Stimulated activated naive CD8-positive, alpha-beta T cell treated with anti-CD3 and anti-CD28 coated beads, Interleukin-15, Interleukin-2, amounts not matched to agents 100 ng/mL and 50 ng/mL, for 24 hours (primary cell): ENCODE results near the gene MOV10.
A peak's percentile ranks its signal among the peaks of the same experiment; 100 is the strongest.

ENCODE experiments used
- H3K27ac Mint-ChIP-seq: one replicate; pipeline ENCODE4 v1.8.0; 2021; ENCODE audit warnings: mild to moderate bottlenecking, mixed read lengths
- H3K27me3 Mint-ChIP-seq: one replicate; pipeline ENCODE4 v1.8.0; 2021; ENCODE audit warnings: mixed read lengths
- H3K36me3 Mint-ChIP-seq: one replicate; pipeline ENCODE4 v1.8.0; 2021; ENCODE audit warnings: low read depth, mixed read lengths
- H3K4me1 Mint-ChIP-seq: one replicate; pipeline ENCODE4 v1.8.0; 2021; ENCODE audit warnings: low read depth, mixed read lengths
- H3K4me3 Mint-ChIP-seq: one replicate; pipeline ENCODE4 v1.8.0; 2021; ENCODE audit warnings: mild to moderate bottlenecking, mixed read lengths
- H3K9me3 Mint-ChIP-seq: one replicate; pipeline ENCODE4 v1.8.0; 2021; ENCODE audit warnings: mixed read lengths

The MOV10 gene

DNA sequence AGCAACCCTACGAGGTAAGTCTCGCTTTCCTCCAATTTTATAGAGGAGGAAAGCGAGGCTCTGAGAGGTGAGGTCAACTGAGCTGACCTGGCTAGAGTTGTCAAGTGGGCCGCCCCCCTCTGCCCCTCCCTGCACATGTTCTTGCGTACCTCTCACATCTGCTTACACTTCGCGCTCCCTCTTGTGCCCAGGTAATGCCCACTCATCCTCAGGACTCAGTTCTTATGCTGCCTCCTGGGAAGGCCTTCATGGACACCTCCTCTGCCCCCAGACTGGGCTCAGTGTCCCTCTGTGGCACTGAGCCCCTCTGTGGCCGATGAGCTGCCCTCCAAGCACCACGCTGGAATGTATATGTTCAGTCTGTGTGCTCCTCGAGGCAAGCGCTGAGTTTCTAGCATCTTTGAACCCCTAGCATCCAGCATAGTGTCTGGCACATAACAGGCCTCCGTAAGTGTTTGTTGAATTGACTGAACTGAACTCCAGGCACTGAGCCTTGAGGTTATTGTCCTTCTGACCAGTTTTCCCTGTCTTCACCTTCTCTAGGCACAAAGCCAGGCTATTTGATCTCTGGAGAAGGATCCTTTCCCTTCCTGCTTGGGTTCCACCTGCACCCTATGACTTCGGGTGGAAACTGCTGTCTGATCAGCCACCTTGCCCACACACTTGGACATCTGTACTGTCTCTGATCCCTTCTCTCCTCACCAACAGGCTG lies 13.5 kb downstream of the MOV10 start:
- Mint-ChIP-seq H3K4me1 (peaks cover 7% of the 10 kb centered on the region), H3K9me3 (no peaks in the 10 kb centered on the region), H3K27me3 (no peaks in the 10 kb centered on the region), H3K4me3 (no peak overlapping the region), H3K36me3 (peaks cover 23% of the 10 kb centered on the region), H3K27ac (no peak overlapping the region)

DNA sequence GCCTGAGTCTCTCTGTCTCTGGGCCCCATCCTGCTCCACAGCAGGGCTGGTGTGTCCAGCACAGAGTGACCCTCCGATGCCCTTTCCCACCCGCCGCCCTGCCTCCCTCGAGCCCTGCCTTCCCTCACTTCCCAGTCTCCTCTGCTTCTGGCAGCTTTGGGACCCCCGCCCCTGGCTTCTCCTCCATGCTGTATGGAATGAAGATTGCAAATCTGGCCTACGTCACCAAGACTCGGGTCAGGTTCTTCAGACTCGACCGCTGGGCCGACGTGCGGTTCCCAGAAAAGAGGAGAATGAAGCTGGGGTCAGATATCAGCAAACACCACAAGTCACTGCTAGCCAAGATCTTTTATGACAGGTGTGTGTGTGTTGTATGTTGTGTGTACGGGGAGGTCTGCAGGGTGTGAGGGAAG lies 14.3 kb downstream of the MOV10 start:
- no peaks in the 10 kb centered on the region for H3K9me3 Mint-ChIP-seq
- no peak overlapping the region for H3K27ac Mint-ChIP-seq
- H3K36me3 Mint-ChIP-seq, result peaks cover 23% of the 10 kb centered on the region
- no peaks in the 10 kb centered on the region for H3K27me3 Mint-ChIP-seq
- H3K4me1 Mint-ChIP-seq, result peaks cover 7% of the 10 kb centered on the region
- H3K4me3 Mint-ChIP-seq, result no peak overlapping the region

DNA sequence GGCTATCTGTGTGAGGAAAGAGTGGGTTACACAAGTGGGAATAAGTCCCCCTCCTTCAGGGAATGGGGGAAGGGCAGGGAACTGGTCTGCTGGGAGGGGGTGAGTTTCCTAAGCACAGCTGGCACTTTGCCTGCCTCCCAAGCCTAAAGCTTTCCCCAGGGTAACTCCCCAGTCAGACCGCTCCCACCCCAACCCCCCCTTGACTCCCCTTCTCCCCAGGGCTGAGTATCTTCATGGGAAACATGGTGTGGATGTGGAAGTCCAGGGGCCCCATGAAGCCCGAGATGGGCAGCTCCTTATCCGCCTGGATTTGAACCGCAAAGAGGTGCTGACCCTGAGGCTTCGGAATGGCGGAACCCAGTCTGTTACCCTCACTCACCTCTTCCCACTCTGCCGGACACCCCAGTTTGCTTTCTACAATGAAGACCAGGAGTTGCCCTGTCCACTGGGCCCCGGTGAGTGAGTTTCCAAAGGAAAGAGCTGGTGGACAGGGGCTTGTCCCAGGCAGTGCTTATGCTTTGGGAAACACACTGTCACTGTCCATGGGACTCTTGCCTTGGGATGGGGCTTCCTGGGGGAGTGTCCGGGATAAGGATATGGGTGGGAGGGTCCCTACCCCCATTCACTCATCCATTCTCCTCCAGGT lies 14.9 kb downstream of the MOV10 start:
- Mint-ChIP-seq H3K4me3 (no peak overlapping the region), H3K9me3 (no peaks in the 10 kb centered on the region), H3K4me1 (peaks cover 7% of the 10 kb centered on the region), H3K27me3 (no peaks in the 10 kb centered on the region), H3K36me3 (peaks cover 23% of the 10 kb centered on the region), H3K27ac (no peak overlapping the region)

DNA sequence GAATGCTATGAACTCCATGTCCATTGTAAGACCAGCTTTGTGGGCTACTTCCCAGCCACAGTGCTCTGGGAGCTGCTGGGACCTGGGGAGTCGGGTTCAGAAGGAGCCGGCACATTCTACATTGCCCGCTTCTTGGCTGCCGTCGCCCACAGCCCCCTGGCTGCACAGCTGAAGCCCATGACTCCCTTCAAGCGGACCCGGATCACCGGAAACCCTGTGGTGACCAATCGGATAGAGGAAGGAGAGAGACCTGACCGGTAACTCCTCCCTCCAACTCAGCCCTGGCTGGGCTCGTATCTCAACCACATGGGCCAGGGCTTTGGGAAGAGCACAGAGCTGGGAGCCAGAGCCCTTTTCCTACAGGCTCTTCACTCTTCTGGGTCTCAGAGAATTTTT lies 15.4 kb downstream of the MOV10 start:
- Mint-ChIP-seq H3K27me3 (no peaks in the 10 kb centered on the region), H3K9me3 (no peaks in the 10 kb centered on the region), H3K36me3 (peaks cover 24% of the 10 kb centered on the region), H3K4me3 (no peak overlapping the region), H3K4me1 (peaks cover 7% of the 10 kb centered on the region), H3K27ac (no peak overlapping the region)

DNA sequence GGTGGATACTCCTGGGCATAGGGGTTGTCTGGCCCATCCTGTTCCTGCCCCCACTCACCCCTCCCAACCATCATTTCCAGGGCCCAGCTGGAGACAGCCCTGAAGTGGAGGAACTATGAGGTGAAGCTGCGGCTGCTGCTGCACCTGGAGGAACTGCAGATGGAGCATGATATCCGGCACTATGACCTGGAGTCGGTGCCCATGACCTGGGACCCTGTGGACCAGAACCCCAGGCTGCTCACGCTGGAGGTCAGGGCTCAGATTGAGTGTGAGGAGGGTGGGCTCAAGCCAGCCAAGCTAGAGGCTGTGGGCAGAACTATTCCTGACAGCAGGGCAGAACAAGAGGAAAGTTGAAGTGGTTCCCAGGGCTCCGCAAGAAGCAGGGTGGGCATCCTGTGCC lies 18.2 kb downstream of the MOV10 start:
- H3K27me3 Mint-ChIP-seq, result no peaks in the 10 kb centered on the region
- H3K4me3 Mint-ChIP-seq, result no peak overlapping the region
- no peaks in the 10 kb centered on the region for H3K9me3 Mint-ChIP-seq
- peaks cover 27% of the 10 kb centered on the region for H3K36me3 Mint-ChIP-seq
- H3K27ac Mint-ChIP-seq, result no peak overlapping the region
- H3K4me1 Mint-ChIP-seq, result no peaks in the 10 kb centered on the region

DNA sequence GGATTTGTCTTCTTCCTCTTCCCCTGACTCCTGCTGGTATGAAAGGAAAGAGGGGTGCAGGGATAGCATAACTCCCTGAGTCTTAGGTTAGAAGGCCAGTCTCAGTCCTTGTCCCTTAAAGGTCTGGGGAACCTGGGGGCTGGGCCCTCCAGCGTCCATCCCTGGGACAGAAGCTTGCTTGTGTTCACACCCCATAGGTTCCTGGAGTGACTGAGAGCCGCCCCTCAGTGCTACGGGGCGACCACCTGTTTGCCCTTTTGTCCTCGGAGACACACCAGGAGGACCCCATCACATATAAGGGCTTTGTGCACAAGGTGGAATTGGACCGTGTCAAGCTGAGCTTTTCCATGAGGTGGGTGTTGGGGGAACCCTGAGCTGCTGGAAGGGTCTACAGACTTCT lies 19.4 kb downstream of the MOV10 start:
- H3K27me3 Mint-ChIP-seq, result no peaks in the 10 kb centered on the region
- no peak overlapping the region for H3K4me3 Mint-ChIP-seq
- no peak overlapping the region for H3K27ac Mint-ChIP-seq
- H3K36me3 Mint-ChIP-seq, result peaks cover 27% of the 10 kb centered on the region
- H3K4me1 Mint-ChIP-seq, result no peaks in the 10 kb centered on the region
- H3K9me3 Mint-ChIP-seq, result no peaks in the 10 kb centered on the region

DNA sequence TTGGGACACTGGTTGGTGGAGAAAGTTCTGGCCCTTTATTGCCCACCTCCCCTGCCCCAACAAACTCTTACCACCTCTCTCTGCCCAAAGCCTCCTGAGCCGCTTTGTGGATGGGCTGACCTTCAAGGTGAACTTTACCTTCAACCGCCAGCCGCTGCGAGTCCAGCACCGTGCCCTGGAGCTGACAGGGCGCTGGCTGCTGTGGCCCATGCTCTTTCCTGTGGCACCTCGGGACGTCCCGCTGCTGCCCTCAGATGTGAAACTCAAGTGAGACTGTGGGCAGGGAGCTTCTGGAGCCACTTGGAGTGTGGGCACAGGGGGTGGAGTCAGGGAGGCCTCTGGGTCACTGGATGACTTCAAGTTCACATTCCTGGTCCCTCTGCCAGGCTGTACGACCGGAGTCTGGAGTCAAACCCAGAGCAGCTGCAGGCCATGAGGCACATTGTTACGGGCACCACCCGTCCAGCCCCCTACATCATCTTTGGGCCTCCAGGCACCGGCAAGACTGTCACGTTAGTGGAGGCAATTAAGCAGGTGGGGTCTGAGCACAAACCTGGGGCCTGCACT lies 20.0 kb downstream of the MOV10 start:
- H3K4me1 Mint-ChIP-seq, result peaks cover 4% of the 10 kb centered on the region
- no peak overlapping the region for H3K4me3 Mint-ChIP-seq
- no peak overlapping the region for H3K27ac Mint-ChIP-seq
- H3K9me3 Mint-ChIP-seq, result no peaks in the 10 kb centered on the region
- peaks cover 30% of the 10 kb centered on the region for H3K36me3 Mint-ChIP-seq
- no peaks in the 10 kb centered on the region for H3K27me3 Mint-ChIP-seq

DNA sequence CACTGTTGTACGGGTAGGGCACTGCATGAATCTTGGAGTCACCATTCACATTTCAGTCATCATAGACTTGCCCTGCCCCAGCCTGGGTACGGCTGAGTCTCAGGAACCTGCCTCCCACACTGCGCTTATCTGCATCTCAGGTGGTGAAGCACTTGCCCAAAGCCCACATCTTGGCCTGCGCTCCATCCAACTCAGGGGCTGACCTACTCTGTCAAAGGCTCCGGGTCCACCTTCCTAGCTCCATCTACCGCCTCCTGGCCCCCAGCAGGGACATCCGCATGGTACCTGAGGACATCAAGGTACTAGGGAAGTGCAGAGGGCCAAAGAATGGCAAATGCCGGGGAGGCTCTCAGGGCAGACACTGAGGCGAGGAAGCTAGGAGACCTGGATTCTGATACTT lies 20.8 kb downstream of the MOV10 start:
- H3K9me3 Mint-ChIP-seq, result no peaks in the 10 kb centered on the region
- no peak overlapping the region for H3K4me3 Mint-ChIP-seq
- H3K36me3 Mint-ChIP-seq, result peaks cover 30% of the 10 kb centered on the region
- peaks cover 12% of the 10 kb centered on the region for H3K4me1 Mint-ChIP-seq
- no peak overlapping the region for H3K27ac Mint-ChIP-seq
- no peaks in the 10 kb centered on the region for H3K27me3 Mint-ChIP-seq

DNA sequence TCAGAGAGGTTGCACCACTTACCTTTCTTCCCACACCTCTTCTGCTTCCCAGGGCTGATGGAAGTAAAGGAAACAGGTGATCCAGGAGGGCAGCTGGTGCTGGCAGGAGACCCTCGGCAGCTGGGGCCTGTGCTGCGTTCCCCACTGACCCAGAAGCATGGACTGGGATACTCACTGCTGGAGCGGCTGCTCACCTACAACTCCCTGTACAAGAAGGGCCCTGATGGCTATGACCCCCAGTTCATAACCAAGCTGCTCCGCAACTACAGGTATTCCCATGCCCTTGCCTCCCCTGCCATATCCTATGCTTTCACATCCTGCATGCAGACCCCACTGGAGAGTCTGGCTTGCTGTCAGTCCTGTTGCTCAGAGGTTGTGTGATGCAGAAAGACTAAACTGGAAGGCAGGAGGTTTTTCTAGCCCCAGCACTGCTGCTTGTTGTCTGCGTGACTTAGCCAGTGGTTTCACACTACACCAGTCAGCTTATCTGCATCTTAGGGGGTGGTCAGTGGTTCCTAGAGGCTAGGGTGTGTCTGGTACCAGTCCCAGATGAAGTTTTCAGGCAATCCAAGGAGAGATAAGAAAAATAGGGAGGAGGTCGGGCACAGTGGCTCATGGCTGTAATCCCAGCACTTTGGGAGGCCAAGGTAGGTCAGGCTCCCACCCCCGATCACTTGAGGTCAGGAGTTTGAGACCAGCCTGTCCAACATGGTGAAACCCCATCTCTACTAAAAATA lies 22.3 kb downstream of the MOV10 start:
- Mint-ChIP-seq H3K9me3 (no peaks in the 10 kb centered on the region), H3K4me1 (peaks cover 27% of the 10 kb centered on the region)

DNA sequence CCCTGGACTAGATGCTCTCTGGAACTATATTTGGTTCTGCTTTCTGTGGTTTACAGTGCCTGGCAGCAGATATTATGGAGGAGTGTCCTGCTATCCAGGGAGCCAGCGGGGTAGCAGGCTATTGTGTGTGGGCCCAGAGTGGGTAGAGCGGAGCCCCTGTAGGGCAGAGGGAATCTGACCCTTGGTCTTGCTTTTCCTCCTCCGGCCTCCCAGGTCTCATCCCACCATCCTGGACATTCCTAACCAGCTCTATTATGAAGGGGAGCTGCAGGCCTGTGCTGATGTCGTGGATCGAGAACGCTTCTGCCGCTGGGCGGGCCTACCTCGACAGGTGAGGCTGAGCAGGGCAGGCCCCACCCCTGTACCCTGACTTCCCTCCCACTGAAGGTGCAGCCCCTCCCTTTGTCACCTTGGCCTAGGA lies 23.3 kb downstream of the MOV10 start:
- Mint-ChIP-seq H3K4me3 (no peak overlapping the region), H3K27me3 (no peaks in the 10 kb centered on the region), H3K9me3 (no peaks in the 10 kb centered on the region), H3K4me1 (peaks cover 37% of the 10 kb centered on the region), H3K27ac (no peak overlapping the region), H3K36me3 (peaks cover 31% of the 10 kb centered on the region)

More for the DNA sequence above, 22.3 kb downstream of the MOV10 start:
- H3K27ac Mint-ChIP-seq, result peak overlapping the region; percentile 31
- no peaks in the 10 kb centered on the region for H3K27me3 Mint-ChIP-seq
- H3K36me3 Mint-ChIP-seq, result peaks cover 35% of the 10 kb centered on the region
- H3K4me3 Mint-ChIP-seq, result no peak overlapping the region

DNA sequence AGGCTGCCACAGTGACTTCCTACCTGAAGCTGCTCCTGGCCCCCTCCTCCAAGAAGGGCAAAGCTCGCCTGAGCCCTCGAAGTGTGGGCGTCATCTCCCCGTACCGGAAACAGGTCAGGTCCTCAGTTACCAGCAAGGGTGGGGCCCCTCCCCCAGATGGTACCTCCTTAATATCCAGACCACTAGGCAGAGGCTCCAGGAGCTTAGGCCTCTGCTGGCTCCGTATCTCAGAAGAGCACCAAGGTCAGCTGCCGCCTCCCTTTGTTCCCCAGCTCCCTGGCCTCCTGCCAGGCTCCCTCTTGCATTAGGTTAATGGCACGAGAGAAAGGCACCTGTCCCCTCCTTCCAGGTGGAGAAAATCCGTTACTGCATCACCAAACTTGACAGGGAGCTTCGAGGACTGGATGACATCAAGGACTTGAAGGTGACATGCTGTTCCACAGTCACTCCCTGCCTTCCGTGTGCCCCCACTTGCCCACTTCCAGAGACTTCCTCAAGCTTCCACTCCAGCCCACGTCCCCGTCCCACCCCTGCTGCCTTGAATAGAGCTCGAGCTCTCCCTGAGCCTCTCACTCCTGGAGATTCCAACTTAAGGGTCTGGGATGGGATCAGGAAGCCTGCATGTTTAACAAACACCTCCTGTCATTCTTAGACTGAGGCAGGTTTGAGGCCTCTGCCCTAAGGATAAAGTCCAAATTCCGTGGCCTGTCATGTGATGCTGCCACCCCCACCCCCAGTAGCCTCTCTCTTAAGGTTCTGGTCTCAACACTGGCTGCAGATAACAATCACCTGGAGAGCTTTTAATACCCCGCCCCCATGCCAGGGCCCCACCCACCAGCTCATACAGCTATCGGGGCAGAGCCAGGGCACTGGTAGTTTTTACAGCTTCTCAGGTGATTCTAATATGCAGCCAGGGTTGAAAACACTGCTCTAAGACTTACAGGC lies 24.2 kb downstream of the MOV10 start:
- Mint-ChIP-seq H3K27me3 (no peaks in the 10 kb centered on the region), H3K4me3 (no peak overlapping the region), H3K4me1 (peaks cover 42% of the 10 kb centered on the region), H3K27ac (no peak overlapping the region), H3K9me3 (no peaks in the 10 kb centered on the region), H3K36me3 (peaks cover 30% of the 10 kb centered on the region)

DNA sequence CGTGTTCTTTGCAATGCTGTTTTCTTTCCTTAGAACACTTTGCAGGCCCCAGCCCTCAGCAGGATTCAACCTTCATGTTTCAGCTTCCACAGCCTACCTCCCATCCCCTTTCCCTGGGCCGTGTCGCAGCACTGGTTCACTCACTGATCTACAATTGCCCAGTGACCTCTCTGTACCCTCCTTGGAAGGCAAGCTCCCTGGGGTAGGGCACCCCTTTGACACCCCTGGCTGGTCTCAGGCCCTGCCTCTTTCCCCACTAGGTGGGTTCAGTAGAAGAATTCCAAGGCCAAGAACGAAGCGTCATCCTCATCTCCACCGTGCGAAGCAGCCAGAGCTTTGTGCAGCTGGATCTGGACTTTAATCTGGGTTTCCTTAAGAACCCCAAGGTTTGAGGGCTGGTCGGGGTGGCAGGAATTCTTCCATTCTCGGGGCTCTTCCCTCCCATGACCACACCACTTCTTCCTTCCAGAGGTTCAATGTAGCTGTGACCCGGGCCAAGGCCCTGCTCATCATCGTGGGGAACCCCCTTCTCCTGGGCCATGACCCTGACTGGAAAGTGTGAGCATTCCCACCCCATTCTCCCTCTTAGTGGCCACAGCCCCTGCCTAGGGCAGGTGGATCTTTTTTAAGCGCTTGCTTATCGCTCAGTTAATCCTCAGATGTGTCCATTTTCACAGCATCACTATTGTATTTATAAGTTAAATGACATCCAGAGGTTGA lies 25.1 kb downstream of the MOV10 start:
- H3K4me3 Mint-ChIP-seq, result no peak overlapping the region
- peak overlapping the region; percentile 90 for H3K27ac Mint-ChIP-seq
- no peaks in the 10 kb centered on the region for H3K27me3 Mint-ChIP-seq
- peaks cover 51% of the 10 kb centered on the region for H3K4me1 Mint-ChIP-seq
- H3K36me3 Mint-ChIP-seq, result peaks cover 30% of the 10 kb centered on the region
- H3K9me3 Mint-ChIP-seq, result no peaks in the 10 kb centered on the region

DNA sequence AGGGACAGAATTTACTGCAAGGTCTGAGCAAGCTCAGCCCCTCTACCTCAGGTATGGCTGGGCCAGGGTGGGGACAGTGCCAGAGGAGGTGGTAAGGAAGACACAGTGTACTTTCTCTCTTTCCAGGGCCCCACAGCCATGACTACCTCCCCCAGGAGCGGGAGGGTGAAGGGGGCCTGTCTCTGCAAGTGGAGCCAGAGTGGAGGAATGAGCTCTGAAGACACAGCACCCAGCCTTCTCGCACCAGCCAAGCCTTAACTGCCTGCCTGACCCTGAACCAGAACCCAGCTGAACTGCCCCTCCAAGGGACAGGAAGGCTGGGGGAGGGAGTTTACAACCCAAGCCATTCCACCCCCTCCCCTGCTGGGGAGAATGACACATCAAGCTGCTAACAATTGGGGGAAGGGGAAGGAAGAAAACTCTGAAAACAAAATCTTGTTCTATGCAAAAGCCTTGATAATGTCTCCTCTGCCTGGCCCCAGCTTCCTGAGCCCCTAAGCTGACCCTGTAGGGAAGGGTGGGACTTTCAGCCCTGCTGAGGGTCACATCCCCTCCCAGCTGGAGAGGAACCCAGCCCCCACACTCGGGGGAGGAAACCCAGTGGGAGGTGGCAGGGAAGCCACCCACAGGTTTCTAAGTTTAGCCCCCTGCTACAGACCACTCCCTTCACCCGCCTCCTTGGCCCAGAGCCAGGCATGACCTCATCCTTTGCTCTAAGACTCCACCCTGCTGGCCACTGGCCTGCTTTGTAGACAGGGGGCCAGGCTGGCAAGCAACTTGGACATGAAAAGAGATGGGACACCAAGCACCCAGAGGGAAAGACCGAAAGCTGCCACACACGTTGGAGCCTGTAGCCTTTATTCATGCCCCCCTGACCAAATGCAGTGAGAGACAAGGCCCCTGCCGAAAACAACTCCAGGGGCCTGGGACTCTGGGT lies 26.1 kb downstream of the MOV10 start:
- Mint-ChIP-seq H3K4me3 (peak overlapping the region; percentile 66), H3K27ac (peak overlapping the region; percentile 90), H3K36me3 (peaks cover 26% of the 10 kb centered on the region), H3K27me3 (no peaks in the 10 kb centered on the region), H3K4me1 (peaks cover 61% of the 10 kb centered on the region), H3K9me3 (no peaks in the 10 kb centered on the region)
